ENCODE data around the gene NCK1. TPM values are rescaled to one million over a fixed set of nuclear protein-coding genes. Genes with fewer than 3 reads are reported as not detected.
"Not testable (repeated sequence)": the region's sequence is repeated elsewhere in the genome, so short reads cannot be mapped to it uniquely, and the experiment has no call there.

The NCK1 gene
- total RNA-seq, 1 donor from 2014 or later, result 24.9 TPM

- peaks cover 8% of the 10 kb centered on the region for H3K9me3 Mint-ChIP-seq
- H3K27ac Mint-ChIP-seq (ENCODE audit: unreplicated experiment), result no peak overlapping the region
- no peaks in the 10 kb centered on the region for H3K27me3 Mint-ChIP-seq (ENCODE audit: low read depth)
- no peak for TF ChIP-seq CTCF (conservative IDR thresholded peaks at IDR 0.05)
- peaks cover 29% of the 10 kb centered on the region for H3K36me3 Mint-ChIP-seq (ENCODE audit: low read depth)
- peaks cover 36% of the 10 kb centered on the region for H3K4me1 Mint-ChIP-seq
- DNase-seq (ENCODE audit: low read depth, low spot score), result no peak
- no peak overlapping the region for H3K4me3 Mint-ChIP-seq
These were observed 7.3 kb downstream of the NCK1 start for GRCh38 chr3:136869282-136869681.

- peaks cover 35% of the 10 kb centered on the region for H3K36me3 Mint-ChIP-seq (ENCODE audit: low read depth)
- H3K4me1 Mint-ChIP-seq, result peaks cover 32% of the 10 kb centered on the region
- peaks cover 13% of the 10 kb centered on the region for H3K9me3 Mint-ChIP-seq
- not testable (repeated sequence) for DNase-seq (ENCODE audit: low read depth, low spot score); H3K4me3 Mint-ChIP-seq; H3K27me3 Mint-ChIP-seq (ENCODE audit: low read depth); H3K27ac Mint-ChIP-seq (ENCODE audit: unreplicated experiment)
These were observed 10.2 kb downstream of the NCK1 start for GRCh38 chr3:136872258-136872657.

- not testable (repeated sequence) for H3K4me3 Mint-ChIP-seq; H3K27me3 Mint-ChIP-seq (ENCODE audit: low read depth); H3K4me1 Mint-ChIP-seq; H3K27ac Mint-ChIP-seq (ENCODE audit: unreplicated experiment); DNase-seq (ENCODE audit: low read depth, low spot score)
- Mint-ChIP-seq H3K36me3 (ENCODE audit: low read depth) (peaks cover 33% of the 10 kb centered on the region), H3K9me3 (peaks cover 14% of the 10 kb centered on the region)
These were observed 17.5 kb downstream of the NCK1 start for GRCh38 chr3:136879510-136879909.

GRCh38 chr3:136882571-136882970 is 20.6 kb downstream of the NCK1 start:
- Mint-ChIP-seq H3K9me3 (peaks cover 12% of the 10 kb centered on the region), H3K4me3 (no peak overlapping the region), H3K27ac (ENCODE audit: unreplicated experiment) (no peak overlapping the region), H3K27me3 (ENCODE audit: low read depth) (no peaks in the 10 kb centered on the region), H3K4me1 (peaks cover 3% of the 10 kb centered on the region), H3K36me3 (ENCODE audit: low read depth) (peaks cover 25% of the 10 kb centered on the region)
- no peak for TF ChIP-seq CTCF (conservative IDR thresholded peaks at IDR 0.05)
- no peak for DNase-seq (ENCODE audit: low read depth, low spot score)

GRCh38 chr3:136883967-136884720 is 22.1 kb downstream of the NCK1 start:
- H3K27me3 Mint-ChIP-seq (ENCODE audit: low read depth), result no peaks in the 10 kb centered on the region
- H3K27ac Mint-ChIP-seq (ENCODE audit: unreplicated experiment), result peak overlapping the region; percentile 0
- no peak for TF ChIP-seq CTCF (conservative IDR thresholded peaks at IDR 0.05)
- H3K4me3 Mint-ChIP-seq, result no peak overlapping the region
- H3K36me3 Mint-ChIP-seq (ENCODE audit: low read depth), result peaks cover 17% of the 10 kb centered on the region
- H3K9me3 Mint-ChIP-seq, result peaks cover 6% of the 10 kb centered on the region
- peaks cover 5% of the 10 kb centered on the region for H3K4me1 Mint-ChIP-seq
- no peak for DNase-seq (ENCODE audit: low read depth, low spot score)

- Mint-ChIP-seq H3K4me3 (no peak overlapping the region), H3K36me3 (ENCODE audit: low read depth) (peaks cover 17% of the 10 kb centered on the region), H3K9me3 (peaks cover 10% of the 10 kb centered on the region), H3K4me1 (peaks cover 7% of the 10 kb centered on the region), H3K27ac (ENCODE audit: unreplicated experiment) (no peak overlapping the region), H3K27me3 (ENCODE audit: low read depth) (no peaks in the 10 kb centered on the region)
- TF ChIP-seq CTCF (conservative IDR thresholded peaks at IDR 0.05), result no peak
- no peak for DNase-seq (ENCODE audit: low read depth, low spot score)
These were observed 23.6 kb downstream of the NCK1 start for GRCh38 chr3:136885357-136886213.
